Omental fat pad (tissue), 4 donors: Measurements from ENCODE around the gene ANKRD33B. TPM values are rescaled to one million over a fixed set of nuclear protein-coding genes. Genes with fewer than 3 reads are reported as not detected.
"Not testable (repeated sequence)": the region's sequence is repeated elsewhere in the genome, so short reads cannot be mapped to it uniquely, and the experiment has no call there.

Experiments used
- ATAC-seq: fragments of 150-250 bp; one replicate; pipeline ENCODE4 v1.9.1; 2016; ENCODE audit warnings: mild to moderate bottlenecking, moderate library complexity; ENCODE audit not compliant: low FRiP score
- DNase-seq: peaks from one replicate; pipeline ENCODE4 v3.0.0-alpha.2; 2019; ENCODE audit warnings: low spot score
- CTCF ChIP-seq, 3 donors: fragments of 450-650 bp; IDR thresholded peaks; one replicate each; pipeline ENCODE4 v1.5.1; 2016 to 2017; ENCODE audit warnings: antibody characterized with exemption in 3 of 3, mild to moderate bottlenecking in 3 of 3, moderate library complexity in 2 of 3
- total RNA-seq, 4 donors: library from RNA; depleted of rRNA; stranded (reverse); fragments of >200 nt; gene quantifications; one replicate each; pipeline ENCODE4 v1.1.0, GENCODE V29; 2016

ANKRD33B gene
- 10 to 100 TPM in 1 of 4 donors, 1 to 10 TPM in 3; 6.2 to 25.5 (median 8.1) TPM for total RNA-seq

- TF ChIP-seq CTCF (IDR thresholded peaks at IDR 0.05): no peak
- DNase-seq: peak; percentile 28
- ATAC-seq: peak; percentile 58
Measured at GRCh38 chr5:10563945-10564837, at the start of gene ANKRD33B. TSS of gene ANKRD33B (plus strand) at chr5:10564070. CDS start at chr5:10564468, 398 bp downstream.

- not testable (repeated sequence) for DNase-seq, ATAC-seq
Measured at GRCh38 chr5:10514572-10514971, 49.3 kb upstream of the ANKRD33B start.

- no peak for ATAC-seq
- no peak for TF ChIP-seq CTCF (IDR thresholded peaks at IDR 0.05)
- no peak for DNase-seq
Measured at GRCh38 chr5:10515492-10515891, 48.4 kb upstream of the ANKRD33B start.

GRCh38 chr5:10518347-10518746 is 45.5 kb upstream of the ANKRD33B start:
- DNase-seq (no peak), ATAC-seq (peak; percentile 87)
- no peak for TF ChIP-seq CTCF (IDR thresholded peaks at IDR 0.05)

GRCh38 chr5:10519729-10520128 is 44.1 kb upstream of the ANKRD33B start:
- DNase-seq: no peak
- ATAC-seq: no peak
- no peak for TF ChIP-seq CTCF (IDR thresholded peaks at IDR 0.05)

- ATAC-seq (no peak), DNase-seq (no peak)
- TF ChIP-seq CTCF (IDR thresholded peaks at IDR 0.05): no peak
Measured at GRCh38 chr5:10520706-10521105, 43.2 kb upstream of the ANKRD33B start.

- ATAC-seq: no peak
- no peak for DNase-seq
- TF ChIP-seq CTCF (IDR thresholded peaks at IDR 0.05): no peak
Measured at GRCh38 chr5:10521466-10522223, 42.2 kb upstream of the ANKRD33B start.
